ENCODE measurements around the gene PCDHA1. TPM values are rescaled to one million over a fixed set of nuclear protein-coding genes. Genes with fewer than 3 reads are reported as not detected.
A peak's percentile ranks its signal among the peaks of the same experiment; 100 is the strongest.

PCDHA1 gene
- total RNA-seq, 1 donor from 2014 or later: not detected

- intact Hi-C loops (cut with DNase I): no loop called here
- peak overlapping the region; percentile 63 for H3K27ac ChIP-seq
- H3K27me3 ChIP-seq: peaks cover 4% of the 10 kb centered on the region
- H3K4me3 ChIP-seq: peak overlapping the region; percentile 61
- no peak for TF ChIP-seq CTCF (IDR thresholded peaks at IDR 0.05)
- H3K9me3 ChIP-seq: no peaks in the 10 kb centered on the region
- H3K36me3 ChIP-seq: no peaks in the 10 kb centered on the region
- H3K4me1 ChIP-seq: peaks cover 10% of the 10 kb centered on the region
- ATAC-seq: peak; percentile 4
- no peak for DNase-seq
Measured at GRCh38 chr5:140965905-140966292, 180.0 kb downstream of the PCDHA1 start.

- Histone ChIP-seq H3K4me1 (peaks cover 10% of the 10 kb centered on the region), H3K36me3 (no peaks in the 10 kb centered on the region), H3K27ac (peak within 1 kb of the TSS; percentile 63), H3K27me3 (peaks cover 4% of the 10 kb centered on the region), H3K4me3 (peak within 1 kb of the TSS; percentile 61), H3K9me3 (no peaks in the 10 kb centered on the region)
- peak; percentile 87 for DNase-seq
- no peak for TF ChIP-seq CTCF (IDR thresholded peaks at IDR 0.05)
- peak; percentile 93 for ATAC-seq
- intact Hi-C loops (cut with DNase I): no loop called here
Measured at GRCh38 chr5:140966293-140967225, 180.6 kb downstream of the PCDHA1 start, which contains the start of gene PCDHAC2. PCDHAC2 (plus strand) TSS chr5:140966476; CDS start chr5:140966767, 291 bp downstream.

- H3K9me3 ChIP-seq: no peaks in the 10 kb centered on the region
- DNase-seq: no peak
- peak overlapping the region; percentile 63 for H3K27ac ChIP-seq
- peaks cover 10% of the 10 kb centered on the region for H3K4me1 ChIP-seq
- peak overlapping the region; percentile 61 for H3K4me3 ChIP-seq
- peak; percentile 2 for ATAC-seq
- intact Hi-C loops (cut with DNase I): no loop called here
- peaks cover 4% of the 10 kb centered on the region for H3K27me3 ChIP-seq
- no peaks in the 10 kb centered on the region for H3K36me3 ChIP-seq
- TF ChIP-seq CTCF (IDR thresholded peaks at IDR 0.05): no peak
Measured at GRCh38 chr5:140967226-140967893, 181.4 kb downstream of the PCDHA1 start.

GRCh38 chr5:140969880-140970279, 183.9 kb downstream of the PCDHA1 start:
- Histone ChIP-seq H3K36me3 (no peaks in the 10 kb centered on the region), H3K4me1 (peaks cover 10% of the 10 kb centered on the region), H3K27me3 (peaks cover 4% of the 10 kb centered on the region), H3K4me3 (no peak overlapping the region), H3K27ac (no peak overlapping the region), H3K9me3 (no peaks in the 10 kb centered on the region)
- DNase-seq: no peak
- intact Hi-C loops (cut with DNase I): no loop called here
- TF ChIP-seq CTCF (IDR thresholded peaks at IDR 0.05): no peak
- no peak for ATAC-seq

GRCh38 chr5:140973550-140973949, 187.6 kb downstream of the PCDHA1 start:
- H3K36me3 ChIP-seq: no peaks in the 10 kb centered on the region
- no peak overlapping the region for H3K27ac ChIP-seq
- ATAC-seq: no peak
- no peaks in the 10 kb centered on the region for H3K27me3 ChIP-seq
- H3K4me1 ChIP-seq: peaks cover 8% of the 10 kb centered on the region
- no peaks in the 10 kb centered on the region for H3K9me3 ChIP-seq
- H3K4me3 ChIP-seq: no peak overlapping the region
- no peak for DNase-seq
- intact Hi-C loops (cut with DNase I): no loop called here
- TF ChIP-seq CTCF (IDR thresholded peaks at IDR 0.05): no peak
